ENCODE data around the gene FAM83G. TPM values are rescaled to one million over a fixed set of nuclear protein-coding genes. Genes with fewer than 3 reads are reported as not detected.

The FAM83G gene
- total RNA-seq, 2 donors from 2014 or later, result 14.0 to 50.9 TPM

- DNase-seq (ENCODE audit: low spot score), result no peak
- H3K4me1 ChIP-seq, result peaks cover 0 to 17% of the 10 kb centered on the region in 2 donors
- H3K9me3 ChIP-seq, result no peaks in the 10 kb centered on the region
- no peaks in the 10 kb centered on the region for H3K36me3 ChIP-seq
- no peak for TF ChIP-seq CTCF (IDR thresholded peaks at IDR 0.05)
- H3K27ac ChIP-seq, result peak overlapping the region in 1 of 2 donors; percentile 40
- no peak overlapping the region for H3K4me3 ChIP-seq
- no peaks in the 10 kb centered on the region for H3K27me3 ChIP-seq
Observed at GRCh38 chr17:18961634-18962493, 42.7 kb downstream of the FAM83G start.

- no peak overlapping the region for H3K27ac ChIP-seq
- DNase-seq (ENCODE audit: low spot score), result peak; percentile 83
- TF ChIP-seq CTCF (IDR thresholded peaks at IDR 0.05), result peak; percentile 88 to 95
Observed at GRCh38 chr17:18960803-18961511, 43.6 kb downstream of the FAM83G start.

GRCh38 chr17:18960241-18960665 lies 44.3 kb downstream of the FAM83G start:
- H3K36me3 ChIP-seq, result no peaks in the 10 kb centered on the region
- H3K27me3 ChIP-seq, result no peaks in the 10 kb centered on the region
- no peak overlapping the region for H3K27ac ChIP-seq
- no peaks in the 10 kb centered on the region for H3K9me3 ChIP-seq
- no peak for TF ChIP-seq CTCF (IDR thresholded peaks at IDR 0.05)
- peaks cover 0 to 16% of the 10 kb centered on the region in 2 donors for H3K4me1 ChIP-seq
- no peak for DNase-seq (ENCODE audit: low spot score)
- no peak overlapping the region for H3K4me3 ChIP-seq

More at GRCh38 chr17:18960803-18961511, 43.6 kb downstream of the FAM83G start:
- Histone ChIP-seq H3K36me3 (no peaks in the 10 kb centered on the region), H3K9me3 (no peaks in the 10 kb centered on the region), H3K4me1 (peaks cover 0 to 16% of the 10 kb centered on the region in 2 donors), H3K27me3 (no peaks in the 10 kb centered on the region), H3K4me3 (no peak overlapping the region)

GRCh38 chr17:18959845-18960240 lies 44.7 kb downstream of the FAM83G start:
- H3K36me3 ChIP-seq, result no peaks in the 10 kb centered on the region
- DNase-seq (ENCODE audit: low spot score), result no peak
- no peak for TF ChIP-seq CTCF (IDR thresholded peaks at IDR 0.05)

GRCh38 chr17:18959071-18959844 lies 45.3 kb downstream of the FAM83G start:
- DNase-seq (ENCODE audit: low spot score), result no peak
- TF ChIP-seq CTCF (IDR thresholded peaks at IDR 0.05), result no peak
- no peaks in the 10 kb centered on the region for H3K27me3 ChIP-seq
- H3K4me3 ChIP-seq, result no peak overlapping the region
- no peaks in the 10 kb centered on the region for H3K9me3 ChIP-seq
- H3K27ac ChIP-seq, result no peak overlapping the region
- H3K4me1 ChIP-seq, result peaks cover 0 to 16% of the 10 kb centered on the region in 2 donors
- no peaks in the 10 kb centered on the region for H3K36me3 ChIP-seq

More at GRCh38 chr17:18959845-18960240, 44.7 kb downstream of the FAM83G start:
- H3K4me3 ChIP-seq, result no peak overlapping the region
- H3K4me1 ChIP-seq, result peaks cover 0 to 16% of the 10 kb centered on the region in 2 donors
- H3K27ac ChIP-seq, result no peak overlapping the region
- no peaks in the 10 kb centered on the region for H3K27me3 ChIP-seq
- H3K9me3 ChIP-seq, result no peaks in the 10 kb centered on the region

Measured in right atrium auricular region (tissue), 2 donors.